Progenitor cell of endocrine pancreas (in vitro differentiated cells): ENCODE results near the gene GALNT2. TPM values are rescaled to one million over a fixed set of nuclear protein-coding genes. Genes with fewer than 3 reads are reported as not detected.

ENCODE experiments used
- DNase-seq: peaks from one replicate; pipeline ENCODE4 v3.0.0; 2021; ENCODE audit warnings: low spot score; ENCODE audit not compliant: unreplicated experiment
- H3K27ac Mint-ChIP-seq: 2 replicates; pipeline ENCODE4 v1.8.0; 2021; ENCODE audit warnings: mild to moderate bottlenecking, moderate library complexity, mixed read lengths
- H3K27me3 Mint-ChIP-seq: 2 replicates; pipeline ENCODE4 v1.8.0; 2021; ENCODE audit warnings: mixed read lengths
- H3K36me3 Mint-ChIP-seq: 2 replicates; pipeline ENCODE4 v1.8.0; 2022; ENCODE audit warnings: mixed read lengths; ENCODE audit not compliant: insufficient read depth
- H3K4me1 Mint-ChIP-seq: 2 replicates; pipeline ENCODE4 v1.8.0; 2021; ENCODE audit warnings: low read depth, mixed read lengths
- H3K4me3 Mint-ChIP-seq: 2 replicates; pipeline ENCODE4 v1.8.0; 2021; ENCODE audit warnings: low read depth, mild to moderate bottlenecking, moderate library complexity, mixed read lengths
- H3K9me3 Mint-ChIP-seq: 2 replicates; pipeline ENCODE4 v1.8.0; 2021; ENCODE audit warnings: low read depth, mixed read lengths
- total RNA-seq: library from RNA; stranded (reverse); gene quantifications from 2 replicates; pipeline ENCODE4 v1.2.1, GENCODE V29; 2021
- TF ChIP-seq, protein P1 (sequence below): fragments of 200-600 bp; sonication (generic); IDR thresholded peaks from one replicate; pipeline ENCODE4 v1.5.0; 2021; ENCODE audit warnings: antibody characterized with exemption, mild to moderate bottlenecking; ENCODE audit not compliant: unreplicated experiment

Gene GALNT2
- total RNA-seq, 1 donor from 2014 or later = 95.2 TPM

DNA sequence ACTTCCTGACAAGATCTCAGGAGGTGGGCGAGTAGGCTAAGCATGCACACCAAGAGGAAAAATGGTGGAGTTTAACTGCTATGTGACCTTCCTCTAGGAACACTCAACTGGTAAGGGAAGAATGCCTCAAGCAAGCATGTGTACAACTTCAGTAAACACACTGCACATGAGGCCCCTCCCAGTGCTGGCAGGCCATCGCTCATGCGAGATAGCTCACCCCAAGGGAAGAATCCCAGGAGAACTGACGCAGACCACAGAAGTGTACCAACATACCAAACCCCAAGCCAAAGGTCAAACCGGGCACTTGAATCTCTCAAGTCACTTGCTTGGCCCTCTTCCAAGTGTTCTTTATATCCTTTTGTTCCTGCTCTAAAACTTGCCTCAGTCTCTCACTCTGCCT, 40.5 kb upstream of the GALNT2 start:
- Mint-ChIP-seq H3K9me3 (no peaks in the 10 kb centered on the region), H3K4me3 (no peak overlapping the region), H3K27me3 (no peaks in the 10 kb centered on the region), H3K4me1 (peaks cover 2% of the 10 kb centered on the region), H3K27ac (no peak overlapping the region), H3K36me3 (no peaks in the 10 kb centered on the region)
- TF ChIP-seq, protein P1, sequence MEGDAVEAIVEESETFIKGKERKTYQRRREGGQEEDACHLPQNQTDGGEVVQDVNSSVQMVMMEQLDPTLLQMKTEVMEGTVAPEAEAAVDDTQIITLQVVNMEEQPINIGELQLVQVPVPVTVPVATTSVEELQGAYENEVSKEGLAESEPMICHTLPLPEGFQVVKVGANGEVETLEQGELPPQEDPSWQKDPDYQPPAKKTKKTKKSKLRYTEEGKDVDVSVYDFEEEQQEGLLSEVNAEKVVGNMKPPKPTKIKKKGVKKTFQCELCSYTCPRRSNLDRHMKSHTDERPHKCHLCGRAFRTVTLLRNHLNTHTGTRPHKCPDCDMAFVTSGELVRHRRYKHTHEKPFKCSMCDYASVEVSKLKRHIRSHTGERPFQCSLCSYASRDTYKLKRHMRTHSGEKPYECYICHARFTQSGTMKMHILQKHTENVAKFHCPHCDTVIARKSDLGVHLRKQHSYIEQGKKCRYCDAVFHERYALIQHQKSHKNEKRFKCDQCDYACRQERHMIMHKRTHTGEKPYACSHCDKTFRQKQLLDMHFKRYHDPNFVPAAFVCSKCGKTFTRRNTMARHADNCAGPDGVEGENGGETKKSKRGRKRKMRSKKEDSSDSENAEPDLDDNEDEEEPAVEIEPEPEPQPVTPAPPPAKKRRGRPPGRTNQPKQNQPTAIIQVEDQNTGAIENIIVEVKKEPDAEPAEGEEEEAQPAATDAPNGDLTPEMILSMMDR = no peak
- no peak for DNase-seq

DNA sequence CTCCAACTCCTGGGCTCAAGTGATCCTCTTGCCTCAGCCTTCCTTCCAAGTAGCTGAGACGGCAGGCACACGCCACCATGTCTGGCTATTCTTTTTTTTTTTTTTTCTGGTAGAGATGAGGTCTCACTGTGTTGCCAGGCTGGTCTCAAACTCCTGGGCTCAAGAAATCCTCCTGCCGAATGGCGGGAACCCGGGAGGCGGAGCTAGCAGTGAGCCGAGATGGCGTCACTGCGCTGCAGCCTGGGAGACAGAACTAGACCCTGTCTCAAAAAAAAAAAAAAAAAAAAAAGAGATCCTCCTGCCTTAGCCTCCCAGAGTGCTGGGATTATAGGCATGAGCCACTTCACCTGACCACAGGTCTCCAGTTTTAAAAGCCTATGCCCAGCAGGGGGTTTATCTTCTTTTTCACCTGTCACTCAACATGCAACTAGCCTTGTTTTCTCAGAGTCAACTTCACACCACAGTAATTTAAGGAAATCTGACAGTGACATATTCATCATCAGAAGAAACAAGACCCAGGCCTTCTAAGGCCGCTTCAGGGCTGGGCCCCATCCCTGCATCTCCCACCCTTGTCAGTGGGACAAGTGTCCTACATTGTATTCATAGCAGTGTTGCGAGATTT, 38.3 kb upstream of the GALNT2 start:
- TF ChIP-seq, protein P1 = no peak
- Mint-ChIP-seq H3K4me1 (peaks cover 2% of the 10 kb centered on the region), H3K9me3 (no peaks in the 10 kb centered on the region), H3K27me3 (no peaks in the 10 kb centered on the region), H3K4me3 (no peak overlapping the region), H3K27ac (no peak overlapping the region), H3K36me3 (no peaks in the 10 kb centered on the region)
- no peak for DNase-seq

DNA sequence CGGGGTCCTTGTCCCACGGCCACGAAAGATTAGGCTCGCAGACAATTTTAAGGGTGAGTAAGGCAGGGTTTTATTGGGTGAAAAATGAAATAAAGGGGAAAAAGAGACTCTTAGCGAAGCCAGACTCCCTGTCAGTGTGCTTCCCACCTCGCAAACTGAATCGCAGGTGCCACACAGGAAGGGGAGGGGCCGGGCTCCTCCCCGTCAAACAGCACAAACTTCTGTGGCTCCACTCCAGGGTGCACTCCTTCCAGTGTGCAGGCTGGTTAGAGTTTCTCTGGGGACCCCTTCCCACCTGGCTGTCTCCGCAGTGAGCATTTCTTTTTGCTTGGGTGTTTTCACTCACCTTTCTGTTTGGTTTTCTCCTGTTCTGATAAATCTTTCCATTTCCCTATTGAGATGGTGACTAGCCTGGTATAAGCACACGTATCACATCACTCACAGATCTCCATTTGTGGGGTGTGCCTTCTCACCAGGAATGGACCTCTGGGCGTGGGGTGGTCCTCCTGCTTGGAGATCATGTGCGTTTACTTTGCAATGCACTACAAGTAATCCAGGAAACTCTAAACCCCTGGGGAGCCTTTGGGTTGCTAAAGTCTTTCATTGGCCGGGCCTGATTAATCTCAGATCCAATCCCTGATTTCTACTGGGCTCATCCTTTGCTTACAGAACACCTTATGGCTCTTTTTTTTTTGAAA, 37.6 kb upstream of the GALNT2 start:
- DNase-seq = no peak
- no peaks in the 10 kb centered on the region for H3K36me3 Mint-ChIP-seq
- H3K27ac Mint-ChIP-seq = no peak overlapping the region
- no peaks in the 10 kb centered on the region for H3K27me3 Mint-ChIP-seq
- H3K4me3 Mint-ChIP-seq = no peak overlapping the region
- TF ChIP-seq, protein P1 = no peak
- no peaks in the 10 kb centered on the region for H3K9me3 Mint-ChIP-seq
- H3K4me1 Mint-ChIP-seq = peaks cover 2% of the 10 kb centered on the region

DNA sequence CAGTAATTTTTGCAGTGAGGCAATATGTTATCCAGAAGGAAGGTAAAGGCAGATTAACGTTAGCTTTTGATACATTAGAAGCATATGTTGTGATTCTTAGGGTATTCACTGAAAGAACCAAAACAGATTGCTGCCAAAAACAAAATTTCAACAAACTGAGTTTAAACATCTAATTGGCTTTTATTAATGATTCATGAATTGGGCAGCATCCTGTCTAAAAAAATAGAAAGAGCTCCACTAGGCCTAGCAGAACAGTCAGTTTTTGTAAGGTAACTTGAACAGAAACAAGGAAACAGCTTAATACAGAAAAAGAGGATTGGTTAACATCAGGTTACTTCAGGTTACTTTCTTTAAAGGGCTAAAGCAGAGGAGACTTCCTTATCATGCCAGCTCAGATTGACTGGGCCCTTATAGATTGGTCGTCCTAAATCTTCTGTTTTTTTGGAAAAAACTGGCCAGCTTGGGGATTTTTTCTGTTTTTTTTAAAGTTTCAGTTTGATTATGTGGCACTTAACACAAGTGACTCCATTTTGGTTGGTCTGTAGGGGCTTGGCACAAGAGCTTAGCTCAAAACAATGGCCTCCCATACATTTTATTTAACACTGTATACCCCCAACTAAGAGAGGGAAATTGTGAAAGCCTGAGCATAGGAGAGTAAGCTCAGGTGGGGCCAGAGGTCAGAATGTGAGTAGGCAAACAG, 36.8 kb upstream of the GALNT2 start:
- Mint-ChIP-seq H3K9me3 (no peaks in the 10 kb centered on the region), H3K4me3 (no peak overlapping the region), H3K4me1 (peaks cover 2% of the 10 kb centered on the region), H3K27me3 (no peaks in the 10 kb centered on the region), H3K27ac (no peak overlapping the region), H3K36me3 (no peaks in the 10 kb centered on the region)
- TF ChIP-seq, protein P1 = no peak
- no peak for DNase-seq

DNA sequence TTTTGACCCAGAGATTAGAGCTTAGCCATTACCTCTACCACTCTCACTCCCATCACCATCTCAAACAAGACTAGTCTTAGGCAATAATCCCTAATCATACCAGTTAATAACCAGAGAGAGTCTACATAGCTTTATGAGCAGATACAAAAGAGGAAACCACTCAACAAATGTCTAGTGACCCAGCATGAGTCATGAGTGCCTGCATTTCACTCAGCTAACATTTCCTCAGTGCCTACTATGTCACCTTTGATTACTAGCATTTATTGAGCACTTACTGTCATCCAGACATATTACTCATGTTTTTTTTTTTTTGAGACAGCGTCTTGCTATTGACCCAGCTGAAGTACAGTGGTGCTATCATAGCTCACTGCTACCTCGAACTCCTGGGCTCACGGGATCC, 35.9 kb upstream of the GALNT2 start:
- Mint-ChIP-seq H3K27ac (no peak overlapping the region), H3K4me3 (no peak overlapping the region), H3K27me3 (no peaks in the 10 kb centered on the region), H3K4me1 (peaks cover 2% of the 10 kb centered on the region), H3K9me3 (peaks cover 5% of the 10 kb centered on the region), H3K36me3 (peaks cover 1% of the 10 kb centered on the region)
- TF ChIP-seq, protein P1 = no peak
- DNase-seq = no peak
